Measurements from ENCODE around the gene TANGO2.

The TANGO2 gene

DNA sequence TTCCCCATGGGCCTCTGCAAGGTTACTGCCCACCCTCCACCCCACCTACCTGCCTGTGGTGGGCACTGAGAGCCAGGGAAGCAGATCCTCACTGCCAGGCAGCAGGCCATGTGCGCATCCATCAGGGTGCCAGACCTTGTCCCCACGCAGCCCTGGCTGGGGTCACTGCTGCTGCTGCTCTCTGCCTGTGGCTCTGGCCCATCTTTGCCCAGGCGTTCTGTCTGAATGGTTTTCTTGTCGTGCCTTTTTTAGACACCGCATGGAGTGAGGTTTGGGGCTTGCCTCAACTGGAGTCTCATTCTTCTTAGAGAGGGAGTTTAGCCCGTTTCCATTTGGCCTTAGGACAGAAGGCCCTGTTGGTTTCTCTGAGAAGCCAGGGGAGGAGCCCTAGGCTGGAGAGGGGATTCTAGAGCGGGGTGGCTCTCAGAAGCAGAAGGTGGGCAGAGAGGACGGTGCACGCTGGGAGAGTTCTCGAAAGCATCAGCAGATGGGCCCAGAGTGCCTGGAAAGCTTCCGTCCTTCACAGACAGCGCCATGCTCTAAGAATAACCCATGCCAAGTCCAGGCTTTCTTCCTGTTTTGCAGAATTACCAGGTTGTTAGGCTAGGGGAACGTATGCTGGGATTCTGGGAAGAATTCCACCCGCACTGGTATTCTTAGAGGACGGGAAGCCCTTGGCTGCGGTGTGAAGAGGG lies 8.1 kb downstream of the TANGO2 start:
- DNase-seq, result no peak

GRCh38 chr22:20029550-20030225 lies 8.8 kb downstream of the TANGO2 start:
- no peak for DNase-seq

- DNase-seq, result no peak
Measured at GRCh38 chr22:20031732-20032406, 11.0 kb downstream of the TANGO2 start.

DNA sequence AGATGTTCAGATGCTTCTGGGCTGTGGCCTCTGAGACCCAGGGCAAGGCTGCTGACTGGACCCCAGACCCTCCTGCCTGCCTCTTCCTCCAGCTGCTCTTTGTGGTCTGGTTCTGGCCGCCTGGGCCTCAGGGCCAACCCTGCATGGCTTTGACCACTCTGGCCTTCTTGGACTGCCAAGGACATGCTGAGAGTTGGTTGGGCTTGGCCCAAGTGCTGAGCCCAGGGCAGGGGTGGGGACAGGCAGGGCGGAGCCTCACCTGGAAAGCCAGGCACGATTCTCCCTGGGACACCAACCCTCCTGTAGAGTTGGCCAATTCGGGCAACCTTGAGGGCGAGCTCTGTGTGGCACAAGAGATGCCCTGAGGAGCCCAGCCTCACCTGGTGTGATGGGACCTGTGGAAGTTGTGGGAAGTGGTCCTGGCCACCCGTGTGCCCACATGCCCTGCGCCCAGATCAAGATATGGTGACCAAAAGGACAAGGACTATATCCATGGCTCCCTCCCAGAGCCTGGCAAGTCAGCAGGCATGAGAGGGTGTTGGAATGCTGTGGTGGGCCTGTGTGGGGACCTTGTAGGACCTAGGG lies 11.6 kb downstream of the TANGO2 start:
- DNase-seq, result no peak

GRCh38 chr22:20033045-20033706 lies 12.3 kb downstream of the TANGO2 start:
- no peak for DNase-seq

- DNase-seq, result no peak
Measured at GRCh38 chr22:20034143-20034542, 13.2 kb downstream of the TANGO2 start.

DNA sequence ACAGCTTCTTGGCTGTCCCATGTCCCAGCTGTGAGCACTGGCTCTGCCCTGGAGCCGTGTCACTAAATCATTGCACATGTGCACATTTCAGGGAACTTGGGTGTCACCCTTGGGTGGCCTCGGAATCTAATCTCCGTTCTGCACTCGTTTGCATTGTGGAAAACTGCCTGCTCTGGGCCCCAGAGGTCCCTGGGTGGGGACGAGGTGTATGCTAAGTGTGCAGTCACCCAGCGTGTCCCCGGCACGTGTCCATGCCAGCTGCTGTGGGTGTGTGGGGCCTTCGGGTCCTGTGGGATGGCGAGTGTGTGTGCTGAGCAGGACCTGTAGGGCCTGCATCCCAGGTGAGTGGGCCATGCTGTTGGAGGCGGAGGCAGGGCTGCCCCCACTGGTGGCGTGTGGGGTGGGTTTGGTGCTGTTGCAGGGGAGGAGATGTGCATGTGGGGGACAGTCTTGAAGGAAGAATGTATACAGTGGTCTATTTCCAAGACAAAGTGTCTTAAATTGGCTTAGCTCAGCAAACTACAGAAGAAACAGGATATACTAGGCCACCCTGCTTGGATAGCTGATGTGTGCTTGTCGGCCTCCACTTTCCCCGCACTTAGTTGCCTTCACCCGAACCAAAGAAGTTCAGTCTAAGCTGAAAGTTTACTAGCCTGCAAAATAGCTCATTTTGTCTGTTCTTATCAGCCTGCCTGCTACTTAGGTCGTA lies 14.6 kb downstream of the TANGO2 start:
- no peak for DNase-seq

DNA sequence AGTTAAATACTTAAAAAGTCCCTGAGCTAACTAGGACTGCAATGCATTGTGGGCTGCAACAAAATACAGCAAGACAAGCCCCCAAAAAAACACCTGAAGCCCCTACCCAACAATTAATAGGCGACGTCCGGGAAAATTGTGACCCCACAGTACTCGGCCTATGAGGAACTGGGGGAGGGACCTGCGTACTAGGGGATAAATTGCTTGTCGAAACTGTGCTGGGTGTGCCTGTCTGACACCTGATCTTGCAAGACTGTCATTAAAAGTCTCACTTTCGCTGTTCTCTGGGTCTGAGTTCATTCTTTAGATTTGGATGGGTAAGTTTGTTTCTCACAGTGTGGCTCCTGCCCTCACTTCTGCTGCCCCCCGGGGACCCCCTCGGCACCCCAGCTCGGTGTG lies 15.2 kb downstream of the TANGO2 start:
- DNase-seq, result no peak

DNA sequence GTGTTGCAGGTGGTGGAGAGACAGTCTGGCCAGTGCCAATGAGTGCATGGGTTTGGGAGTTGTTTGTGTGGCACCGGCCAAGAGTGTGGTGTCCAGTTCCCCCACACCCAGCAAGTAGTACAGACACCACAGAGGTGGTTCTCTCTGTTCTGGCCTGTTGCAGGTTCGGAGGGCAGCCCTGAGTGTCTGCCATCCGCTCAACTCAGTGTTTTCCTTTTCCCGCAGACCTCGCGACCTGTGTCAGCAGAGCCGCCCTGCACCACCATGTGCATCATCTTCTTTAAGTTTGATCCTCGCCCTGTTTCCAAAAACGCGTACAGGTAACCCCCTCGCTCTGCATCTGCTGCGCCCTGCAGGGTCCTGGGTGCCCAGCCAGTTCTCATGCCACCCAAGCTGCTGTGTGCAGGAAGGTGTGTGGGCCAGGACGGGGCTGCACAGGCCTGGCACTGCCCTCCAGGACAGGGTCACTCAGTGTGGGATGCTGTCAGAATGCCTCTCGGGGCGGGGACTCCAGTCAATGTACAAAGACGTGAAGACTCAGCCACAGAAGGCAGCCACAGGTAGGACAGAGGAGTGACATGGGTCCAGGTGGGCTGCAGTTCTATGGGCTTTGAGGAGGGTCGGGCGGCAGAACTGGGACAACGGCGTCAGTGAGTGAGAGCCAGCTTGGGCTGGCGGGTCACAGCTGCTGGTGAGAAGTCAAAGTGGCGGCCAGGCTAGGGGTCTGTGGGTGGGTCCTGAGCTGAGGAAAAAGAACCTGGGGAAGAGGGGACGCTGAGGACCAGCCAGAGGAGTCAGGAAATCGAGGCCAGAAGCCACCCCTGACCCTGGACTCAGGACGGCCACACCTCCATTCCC lies 15.9 kb downstream of the TANGO2 start:
- no peak for DNase-seq

- DNase-seq, result no peak
Measured at GRCh38 chr22:20037419-20037818, 16.5 kb downstream of the TANGO2 start.

GRCh38 chr22:20038574-20038973 lies 17.7 kb downstream of the TANGO2 start:
- DNase-seq, result no peak

DNA sequence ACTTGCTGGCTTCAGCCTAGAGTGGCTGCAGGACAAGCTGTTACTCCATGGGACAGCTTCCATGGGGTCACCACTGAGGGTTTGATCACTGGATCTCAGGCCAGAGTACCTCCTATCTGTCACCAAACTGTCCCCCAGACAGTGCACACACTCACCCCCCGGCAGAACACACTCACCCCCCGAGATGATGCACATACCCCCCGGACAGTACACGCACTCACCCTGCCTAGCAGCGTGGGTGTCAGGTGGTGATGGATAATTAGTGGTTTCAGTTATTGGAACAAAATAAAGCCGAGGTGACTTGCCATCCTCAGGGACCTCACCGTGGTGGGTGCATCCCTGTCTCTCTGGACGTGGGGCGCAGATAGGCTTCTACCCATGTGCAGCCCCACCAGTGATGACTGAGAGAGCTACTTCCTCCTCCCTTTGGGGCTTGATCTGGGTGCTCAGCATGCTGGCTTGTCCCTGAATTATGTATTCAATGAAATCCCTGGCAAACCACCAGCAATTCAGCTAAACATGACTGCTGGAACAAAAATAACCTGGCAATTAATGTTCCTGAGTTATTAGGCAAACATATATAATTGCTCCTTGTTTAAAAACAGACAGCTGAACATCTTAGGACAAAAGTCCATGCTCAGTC lies 18.9 kb downstream of the TANGO2 start:
- no peak for DNase-seq

DNA sequence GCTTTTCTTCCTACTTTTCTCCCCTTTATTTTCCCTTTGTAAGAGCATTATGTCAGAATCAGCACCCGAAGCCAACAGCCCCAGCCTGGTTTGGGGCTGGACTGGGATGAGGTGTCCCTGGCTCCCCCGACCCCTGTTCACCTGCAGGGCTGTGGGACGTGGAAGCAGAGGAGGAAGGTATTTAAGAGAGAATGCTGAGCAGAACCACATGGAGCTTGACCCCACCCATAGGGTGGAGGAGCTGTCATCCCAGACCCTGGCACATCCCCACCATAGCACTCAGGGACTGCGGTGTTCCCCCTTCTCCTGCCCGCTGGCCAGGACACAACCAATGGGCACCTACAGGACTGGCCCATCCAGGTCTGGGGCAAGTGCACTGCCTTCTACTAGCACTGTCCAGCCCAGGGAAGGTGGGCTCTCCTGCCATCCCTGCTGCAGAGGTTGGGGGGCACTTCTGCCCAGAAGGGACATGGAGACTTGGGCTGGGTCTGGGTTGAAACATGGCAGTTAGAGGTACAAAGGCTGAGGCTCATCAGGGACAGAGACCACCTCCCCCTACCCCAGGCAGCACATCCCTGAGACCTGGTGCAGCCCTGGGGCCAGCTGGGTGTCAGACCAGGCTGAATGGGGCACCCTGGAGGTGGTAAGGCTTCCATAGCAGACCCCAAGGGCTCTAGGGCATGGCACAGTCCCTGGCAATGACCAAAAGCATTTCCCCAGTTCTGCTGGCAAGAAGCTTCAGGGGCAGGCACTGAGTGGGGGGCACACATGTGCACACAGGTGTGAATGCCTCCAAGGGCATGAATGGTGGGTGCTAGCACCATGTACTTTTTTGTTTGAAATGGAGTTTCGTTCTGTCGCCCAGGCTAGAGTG lies 19.7 kb downstream of the TANGO2 start:
- no peak for DNase-seq

GRCh38 chr22:20043057-20043996 lies 22.4 kb downstream of the TANGO2 start:
- no peak for DNase-seq

GRCh38 chr22:20043997-20044342 lies 23.1 kb downstream of the TANGO2 start:
- no peak for DNase-seq

DNA sequence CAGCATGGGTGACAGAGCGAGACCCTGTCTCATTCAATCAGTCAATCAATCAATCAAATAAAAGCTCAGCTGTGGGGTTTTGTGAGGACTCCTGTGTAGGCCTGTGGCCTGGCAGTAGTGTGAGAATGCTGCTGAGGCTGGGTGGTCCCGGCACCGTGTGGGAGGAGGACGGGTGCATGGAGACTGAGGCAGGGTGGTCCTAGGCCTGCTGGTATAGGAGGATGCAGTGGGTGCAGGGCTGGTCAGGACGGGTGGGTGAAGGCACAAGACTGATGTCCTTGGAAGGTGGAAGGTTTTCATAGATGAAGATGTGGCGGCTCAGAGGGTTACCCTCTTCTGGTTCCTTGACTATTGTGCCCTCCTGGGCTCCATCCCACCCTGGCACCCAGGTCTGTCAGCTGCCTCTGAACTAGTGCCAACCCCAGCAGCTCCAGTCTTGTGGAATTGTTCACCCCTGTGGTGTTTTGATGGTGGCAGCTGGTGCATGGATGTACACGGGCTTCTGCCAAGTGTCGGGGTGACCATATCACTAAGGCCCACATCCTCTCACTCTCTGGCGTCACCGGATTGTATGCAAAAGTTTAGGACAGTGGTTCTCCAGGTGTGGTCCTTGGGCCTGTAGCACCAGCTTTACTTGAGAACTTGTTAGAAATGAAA lies 23.7 kb downstream of the TANGO2 start:
- no peak for DNase-seq

DNA sequence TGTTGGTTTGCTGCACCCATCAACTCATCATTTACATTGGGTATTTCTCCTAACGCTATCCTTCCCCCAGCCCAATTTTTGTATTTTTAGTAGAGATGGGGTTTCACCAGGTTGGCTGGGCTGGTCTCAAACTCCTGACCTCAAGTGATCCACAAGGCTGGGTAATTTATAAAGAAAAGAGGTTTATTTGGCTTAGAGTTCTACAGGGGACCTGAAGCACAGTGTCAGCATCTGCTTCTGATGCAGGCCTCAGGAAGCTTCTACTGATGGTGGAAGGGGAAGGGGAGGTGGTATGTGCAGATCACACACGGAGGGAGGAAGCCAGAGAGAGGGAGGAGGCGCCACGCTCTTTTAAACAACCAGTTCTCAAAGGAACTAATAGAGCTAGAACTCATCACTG lies 25.8 kb downstream of the TANGO2 start:
- no peak for DNase-seq

GRCh38 chr22:20051927-20052308 lies 31.0 kb downstream of the TANGO2 start:
- no peak for DNase-seq
